GM23248 (cell line): ENCODE measurements around the gene ATP6V0E1. TPM values are rescaled to one million over a fixed set of nuclear protein-coding genes. Genes with fewer than 3 reads are reported as not detected.

Experiments
- DNase-seq: peaks from one replicate; pipeline ENCODE4 v3.0.0-alpha.2; 2015
- H2AFZ ChIP-seq: fragments of 200-600 bp; sonication (generic); 2 replicates; pipeline ENCODE4 v1.6.1; 2016; ENCODE audit warnings: antibody characterized with exemption
- H3F3A ChIP-seq: fragments of 200-600 bp; sonication (generic); 2 replicates; pipeline ENCODE4 v1.6.1; 2016; ENCODE audit warnings: mild to moderate bottlenecking, antibody characterized with exemption, mixed run types; ENCODE audit not compliant: insufficient read depth
- H3K27ac ChIP-seq: fragments of 200-600 bp; sonication (generic); 2 replicates; pipeline ENCODE4 v1.5.1; 2016; ENCODE audit warnings: mild to moderate bottlenecking
- H3K27me3 ChIP-seq: fragments of 200-600 bp; sonication (generic); replicated peaks from 2 replicates; pipeline ENCODE4 v1.6.1; 2016; ENCODE audit warnings: mild to moderate bottlenecking; ENCODE audit not compliant: insufficient read depth
- H3K36me3 ChIP-seq: fragments of 200-600 bp; sonication (generic); 2 replicates; pipeline ENCODE4 v1.6.1; 2016; ENCODE audit warnings: low read depth, mild to moderate bottlenecking
- H3K4me1 ChIP-seq: fragments of 200-600 bp; sonication (generic); 2 replicates; pipeline ENCODE4 v1.6.1; 2016; ENCODE audit warnings: mild to moderate bottlenecking; ENCODE audit not compliant: insufficient read depth
- H3K4me2 ChIP-seq: fragments of 200-600 bp; sonication (generic); one replicate; pipeline ENCODE4 v1.6.1; 2016; ENCODE audit warnings: mild to moderate bottlenecking; ENCODE audit not compliant: unreplicated experiment
- H3K4me3 ChIP-seq: fragments of 200-600 bp; sonication (generic); 2 replicates; pipeline ENCODE4 v1.5.1; 2016; ENCODE audit warnings: mild to moderate bottlenecking
- H3K79me2 ChIP-seq: fragments of 200-600 bp; sonication (generic); 2 replicates; pipeline ENCODE4 v1.6.1; 2016; ENCODE audit warnings: mild to moderate bottlenecking; ENCODE audit not compliant: insufficient read depth
- H3K9ac ChIP-seq: fragments of 200-600 bp; sonication (generic); 2 replicates; pipeline ENCODE4 v1.6.1; 2016; ENCODE audit warnings: mild to moderate bottlenecking
- H3K9me2 ChIP-seq: fragments of 200-600 bp; sonication (generic); 2 replicates; pipeline ENCODE4 v1.6.1; 2016; ENCODE audit warnings: mixed run types, mild to moderate bottlenecking, moderate library complexity; ENCODE audit not compliant: insufficient read depth
- H3K9me3 ChIP-seq: fragments of 200-600 bp; sonication (generic); one replicate; pipeline ENCODE4 v1.6.1; 2017; ENCODE audit warnings: low read depth
- H4K20me1 ChIP-seq: fragments of 200-600 bp; sonication (generic); 2 replicates; pipeline ENCODE4 v1.6.0; 2016; ENCODE audit not compliant: insufficient read depth
- EZH2 ChIP-seq: fragments of 200-600 bp; sonication (generic); IDR thresholded peaks from 2 replicates; pipeline ENCODE4 v1.6.1; 2018; ENCODE audit warnings: antibody characterized with exemption, mild to moderate bottlenecking; ENCODE audit not compliant: insufficient read depth, poor library complexity, severe bottlenecking
- EZH2phosphoT487 ChIP-seq: fragments of 200-600 bp; sonication (generic); IDR thresholded peaks from 2 replicates; pipeline ENCODE4 v1.6.1; 2018; ENCODE audit warnings: antibody characterized with exemption, moderate library complexity, mild to moderate bottlenecking, low read depth; ENCODE audit not compliant: insufficient read depth
- WGBS, 2 experiments: methylation state at CpG; one replicate each; pipeline ENCODE4 v1.1.6; 2015 to 2017; ENCODE audit warnings: low lambda C conversion rate in 2 of 2, low coverage in 1 of 2; ENCODE audit errors: missing lambda C conversion rate in 2 of 2; 5-methylcytosine and 5-hydroxymethylcytosine counted together
- in situ Hi-C: fragments of 300-500 bp; cut with MboI; formaldehyde crosslinking; loops from 2 replicates; pipeline ENCODE4 v1.15.0; 2020
- polyA plus RNA-seq: library from polyadenylated mRNA; unstranded; fragments of >200 nt; fragmentation: Nextera tagmentation; extraction: Ambion mirVana; gene quantifications from 2 replicates; pipeline ENCODE4 v1.2.1, GENCODE V29; 2016
- total RNA-seq: library from RNA; depleted of rRNA; stranded (reverse); fragments of >200 nt; shearing (Covaris generic); gene quantifications from 2 replicates; pipeline ENCODE4 v1.2.3, GENCODE V29; 2014

Gene ATP6V0E1
- total and polyA plus RNA-seq, 2 experiments from 2014 or later = 175 to 675 TPM

DNA sequence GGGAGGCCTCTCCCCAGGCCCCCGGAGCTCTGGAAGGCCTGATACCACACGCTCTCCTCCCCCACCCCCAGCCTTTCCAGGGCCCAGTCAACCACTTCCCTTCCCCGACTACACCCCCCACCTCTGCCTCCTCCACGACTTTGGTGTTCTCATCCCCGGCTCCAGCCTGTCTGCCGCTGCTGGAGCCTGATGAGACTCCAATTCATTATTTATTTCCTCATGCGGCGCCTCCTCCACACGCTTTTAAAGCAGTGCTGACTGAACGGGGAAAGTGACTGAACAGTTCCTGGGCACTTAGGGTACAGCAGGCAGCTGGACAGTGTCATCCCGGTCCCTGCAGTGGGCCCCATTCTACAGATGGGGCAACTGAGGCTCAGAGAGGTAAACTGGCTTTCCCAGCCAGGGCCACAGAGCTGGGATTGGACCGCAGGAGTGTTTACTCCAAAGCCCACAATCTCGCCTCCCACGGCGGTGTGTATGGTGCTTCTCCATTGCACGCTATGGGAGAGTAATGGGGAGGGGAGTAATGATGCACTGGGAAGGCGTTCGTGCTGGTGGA, 40.2 kb upstream of the ATP6V0E1 start:
- Histone ChIP-seq H3K9ac (peak overlapping the region; percentile 79), H3K4me1 (peaks cover 31% of the 10 kb centered on the region), H3K79me2 (0 out of 2 replicates have a peak, but pooled peaks cover 7% of the 10 kb centered on the region), H3K36me3 (no peaks in the 10 kb centered on the region; the same call in 1 of the 2 replicates), H4K20me1 (no peaks in the 10 kb centered on the region), H3K4me3 (no peak overlapping the region), H3K27ac (peak overlapping the region; percentile 95), H3K9me2 (no peaks in the 10 kb centered on the region), H2AFZ (no peak overlapping the region), H3K9me3 (no peaks in the 10 kb centered on the region), H3K27me3 (no peaks in the 10 kb centered on the region), H3K4me2 (no peak overlapping the region), H3F3A (peaks cover 29% of the 10 kb centered on the region)
- peak; percentile 98 for DNase-seq
- in situ Hi-C loops = loop anchor here (25.0 kb wide), 1 partner anchor 481 kb away; the partner anchor contains the start of gene SH3PXD2B
- TF ChIP-seq EZH2 (no peak), EZH2phosphoT487 (0 out of 2 replicates have a peak, but pooled peaks have one; percentile 31)
- WGBS, 2 experiments = 31 to 44% methylated on average over 14 to 18 of the region's 18 CpGs

DNA sequence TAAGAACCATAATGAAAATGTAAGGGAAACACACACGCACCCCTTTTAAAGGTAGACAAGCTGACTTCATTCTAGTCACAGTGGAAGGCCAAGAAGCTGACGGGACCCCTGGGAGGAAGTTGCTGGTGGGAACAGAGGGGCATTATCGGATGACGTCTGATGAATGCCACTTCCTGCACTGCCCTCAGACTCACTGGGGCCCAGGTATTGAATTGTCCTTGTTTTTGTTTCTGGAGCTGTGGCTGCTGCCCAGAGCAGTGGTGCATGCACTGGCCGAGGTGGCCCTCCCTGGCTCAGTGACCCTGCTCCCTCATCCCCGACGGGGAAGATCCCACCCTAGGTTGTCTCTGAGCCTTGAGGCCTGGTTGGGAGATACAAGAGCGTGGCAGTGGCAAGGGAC, 39.7 kb upstream of the ATP6V0E1 start:
- Histone ChIP-seq H3K9me3 (no peaks in the 10 kb centered on the region), H3K9me2 (no peaks in the 10 kb centered on the region), H3K27me3 (no peaks in the 10 kb centered on the region), H3F3A (peaks cover 29% of the 10 kb centered on the region), H3K4me1 (peaks cover 31% of the 10 kb centered on the region), H3K36me3 (no peaks in the 10 kb centered on the region; the same call in 1 of the 2 replicates), H3K4me3 (no peak overlapping the region), H3K27ac (peak overlapping the region; percentile 95), H3K9ac (peak overlapping the region; percentile 77), H3K4me2 (no peak overlapping the region), H3K79me2 (0 out of 2 replicates have a peak, but pooled peaks cover 7% of the 10 kb centered on the region), H4K20me1 (no peaks in the 10 kb centered on the region), H2AFZ (no peak overlapping the region)
- 86% methylated on average over 8 of the region's 8 CpGs for WGBS, 2 experiments
- in situ Hi-C loops = loop anchor here (25.0 kb wide), 1 partner anchor 482 kb away; the partner anchor contains the start of gene SH3PXD2B
- no peak for DNase-seq
- TF ChIP-seq EZH2 = no peak
- TF ChIP-seq EZH2phosphoT487 = no peak

DNA sequence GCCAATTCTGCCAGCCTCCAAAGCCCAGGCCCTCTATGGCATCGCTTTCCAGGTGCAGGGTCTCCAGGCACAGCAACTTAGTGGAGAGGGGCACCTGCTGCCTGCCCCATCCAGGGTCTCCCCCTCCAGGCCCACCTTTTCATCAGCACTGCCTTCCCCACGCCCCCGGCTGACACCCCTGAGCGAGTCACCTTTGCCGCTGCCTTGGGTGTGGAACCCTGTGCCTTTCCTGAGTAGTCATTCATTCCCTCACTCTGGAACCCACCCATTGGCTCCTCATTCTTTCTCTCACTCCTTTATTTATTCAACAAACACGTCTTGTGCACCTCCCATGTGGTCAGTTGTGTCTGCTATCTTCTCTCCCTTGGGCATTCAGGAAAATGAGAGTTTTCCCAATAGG, 38.8 kb upstream of the ATP6V0E1 start:
- Histone ChIP-seq H3F3A (peaks cover 29% of the 10 kb centered on the region), H2AFZ (no peak overlapping the region), H3K79me2 (0 out of 2 replicates have a peak, but pooled peaks cover 7% of the 10 kb centered on the region), H3K4me3 (no peak overlapping the region), H3K9me2 (no peaks in the 10 kb centered on the region), H3K36me3 (no peaks in the 10 kb centered on the region; the same call in 1 of the 2 replicates), H3K27ac (peak overlapping the region; percentile 95), H3K27me3 (no peaks in the 10 kb centered on the region), H3K4me1 (peaks cover 31% of the 10 kb centered on the region), H3K9me3 (no peaks in the 10 kb centered on the region), H3K4me2 (no peak overlapping the region), H4K20me1 (no peaks in the 10 kb centered on the region), H3K9ac (peak overlapping the region; percentile 77)
- DNase-seq = peak; percentile 72
- in situ Hi-C loops = loop anchor here (25.0 kb wide), 1 partner anchor 482 kb away; the partner anchor contains the start of gene SH3PXD2B
- TF ChIP-seq EZH2 = no peak
- no peak for TF ChIP-seq EZH2phosphoT487
- WGBS, 2 experiments = 63 to 70% methylated on average over 6 of the region's 6 CpGs

DNA sequence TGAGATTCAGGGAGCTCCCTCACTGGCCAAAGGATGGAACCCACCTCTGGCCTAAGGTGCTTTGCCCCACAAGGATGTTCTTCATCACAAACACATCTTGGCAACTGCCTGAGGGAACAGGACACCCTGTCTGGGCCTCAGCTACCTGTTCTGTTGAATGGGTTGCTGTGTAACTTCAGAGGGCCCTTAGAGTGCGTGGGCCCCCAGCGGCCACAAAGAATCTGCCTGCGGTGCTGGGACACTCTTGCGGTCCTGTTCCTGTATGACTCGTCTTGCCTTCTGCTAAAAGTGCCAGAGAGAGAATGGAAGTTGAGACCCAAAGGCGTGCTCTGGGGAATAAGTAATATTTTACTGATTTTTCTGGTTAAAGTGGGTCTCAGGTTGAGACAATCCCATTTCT, 38.4 kb upstream of the ATP6V0E1 start:
- Histone ChIP-seq H3K36me3 (no peaks in the 10 kb centered on the region; the same call in 1 of the 2 replicates), H3K79me2 (0 out of 2 replicates have a peak, but pooled peaks cover 7% of the 10 kb centered on the region), H3K9me2 (no peaks in the 10 kb centered on the region), H2AFZ (no peak overlapping the region), H3F3A (peaks cover 29% of the 10 kb centered on the region), H3K4me2 (no peak overlapping the region), H3K9ac (peak overlapping the region; percentile 77), H3K9me3 (no peaks in the 10 kb centered on the region), H3K4me3 (no peak overlapping the region), H3K27ac (peak overlapping the region; percentile 95), H3K27me3 (no peaks in the 10 kb centered on the region), H3K4me1 (peaks cover 31% of the 10 kb centered on the region), H4K20me1 (no peaks in the 10 kb centered on the region)
- in situ Hi-C loops = loop anchor here (25.0 kb wide), 1 partner anchor 483 kb away; the partner anchor contains the start of gene SH3PXD2B
- WGBS, 2 experiments = 98 to 99% methylated on average over 6 of the region's 6 CpGs
- TF ChIP-seq EZH2phosphoT487 (no peak), EZH2 (no peak)
- DNase-seq = no peak
